Measurements from ENCODE around the gene UBXN11. TPM values are rescaled to one million over a fixed set of nuclear protein-coding genes. Genes with fewer than 3 reads are reported as not detected.

UBXN11 gene
- total and polyA plus RNA-seq, 11 donors = 3.7 to 17.2 (median 8.0) TPM

GRCh38 chr1:26287033-26287711 is 19.3 kb downstream of the UBXN11 start:
- Histone ChIP-seq H3K27ac (peak overlapping the region in 11 of 12 donors; percentile 26 to 98 (median 66)), H3K4me1 (peaks cover 9 to 100% (median 37%) of the 10 kb centered on the region in 12 donors), H3K4me3 (peak overlapping the region in 1 of 12 donors; percentile 5), H3K36me3 (no peaks in the 10 kb centered on the region), H3K9me3 (no peaks in the 10 kb centered on the region), H3K27me3 (no peaks in the 10 kb centered on the region)
- peak in 2 of 5 donors; percentile 69 to 87 for DNase-seq
- no peak for TF ChIP-seq POLR2A (IDR thresholded peaks at IDR 0.05)
- no peak for TF ChIP-seq CTCF (IDR thresholded peaks at IDR 0.05)
- intact Hi-C loops (cut with DNase I) = loop anchor here in 3 of 10 donors (2.0 to 5.0 kb wide), 3 partner anchors 16 to 75 kb away; no protein-coding TSS in a partner anchor
- ATAC-seq = peak; percentile 13 to 60 (median 52)
- WGBS, 4 donors = 35 to 49% (median 45%) methylated on average over 8 of the region's 8 CpGs

GRCh38 chr1:26286064-26286416 is 20.4 kb downstream of the UBXN11 start:
- Histone ChIP-seq H3K9me3 (no peaks in the 10 kb centered on the region), H3K27me3 (no peaks in the 10 kb centered on the region), H3K36me3 (peaks cover 0 to 9% (median 4%) of the 10 kb centered on the region in 9 donors), H3K27ac (peak overlapping the region in 11 of 12 donors; percentile 26 to 98 (median 66)), H3K4me3 (no peak overlapping the region), H3K4me1 (peaks cover 9 to 100% (median 46%) of the 10 kb centered on the region in 12 donors)
- ATAC-seq = no peak
- intact Hi-C loops (cut with DNase I) = loop anchor here in 3 of 10 donors (1.0 to 5.0 kb wide), 4 partner anchors 17 to 76 kb away; no protein-coding TSS in a partner anchor
- no peak for DNase-seq
- WGBS, 4 donors = 71 to 83% (median 78%) methylated on average over 2 of the region's 2 CpGs
- TF ChIP-seq CTCF (IDR thresholded peaks at IDR 0.05) (no peak), POLR2A (IDR thresholded peaks at IDR 0.05) (no peak)

GRCh38 chr1:26285366-26286063 is 20.9 kb downstream of the UBXN11 start:
- H3K4me1 ChIP-seq = peaks cover 9 to 100% (median 47%) of the 10 kb centered on the region in 12 donors
- TF ChIP-seq CTCF (IDR thresholded peaks at IDR 0.05) = peak in 7 of 12 donors; percentile 10 to 34 (median 26)
- TF ChIP-seq POLR2A (IDR thresholded peaks at IDR 0.05) = no peak

More at GRCh38 chr1:26285366-26286063, 20.9 kb downstream of the UBXN11 start:
- ATAC-seq = no peak
- H3K27me3 ChIP-seq = no peaks in the 10 kb centered on the region
- H3K36me3 ChIP-seq = peaks cover 0 to 12% (median 6%) of the 10 kb centered on the region in 9 donors
- no peaks in the 10 kb centered on the region for H3K9me3 ChIP-seq
- DNase-seq = peak in 1 of 5 donors; percentile 41
- intact Hi-C loops (cut with DNase I) = loop anchor here in 5 of 10 donors (1.0 to 5.0 kb wide), 6 partner anchors 17 to 77 kb away; partner anchors contain the start of gene CD52 (in 1 of the 5)
- 76 to 85% (median 82%) methylated on average over 16 to 19 of the region's 19 CpGs for WGBS, 4 donors
- no peak overlapping the region for H3K4me3 ChIP-seq
- peak overlapping the region in 11 of 12 donors; percentile 14 to 98 (median 47) for H3K27ac ChIP-seq

Measured in heart left ventricle (tissue), 16 donors.